GM21360 (cell line): ENCODE results near the gene FRY.

Experiments
- ATAC-seq: cut with Tn5 transposase; IDR thresholded peaks from one replicate; pipeline ENCODE4 v1.9.1; 2021; ENCODE audit warnings: mild to moderate bottlenecking, moderate library complexity; ENCODE audit not compliant: unreplicated experiment

The FRY gene

DNA sequence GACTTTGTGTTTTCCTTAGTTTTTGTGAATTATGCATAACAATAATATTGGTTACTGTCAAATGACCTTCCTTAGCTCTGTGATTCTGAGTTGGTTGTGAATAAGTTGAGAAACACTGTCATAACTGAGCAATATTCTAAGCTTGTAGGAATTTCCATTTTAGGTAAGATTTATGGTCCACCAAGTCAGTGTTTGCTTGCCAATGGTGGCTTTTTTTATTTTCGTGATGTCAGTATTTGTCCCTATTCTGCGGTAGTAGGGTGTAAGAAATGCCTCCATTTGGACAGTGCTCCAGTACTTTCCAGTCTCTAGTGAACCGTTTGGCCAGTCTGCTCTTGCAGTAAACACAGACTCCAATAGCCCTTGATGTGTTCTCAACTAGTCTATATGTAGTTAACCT lies 94.7 kb downstream of the FRY start:
- no peak for ATAC-seq

DNA sequence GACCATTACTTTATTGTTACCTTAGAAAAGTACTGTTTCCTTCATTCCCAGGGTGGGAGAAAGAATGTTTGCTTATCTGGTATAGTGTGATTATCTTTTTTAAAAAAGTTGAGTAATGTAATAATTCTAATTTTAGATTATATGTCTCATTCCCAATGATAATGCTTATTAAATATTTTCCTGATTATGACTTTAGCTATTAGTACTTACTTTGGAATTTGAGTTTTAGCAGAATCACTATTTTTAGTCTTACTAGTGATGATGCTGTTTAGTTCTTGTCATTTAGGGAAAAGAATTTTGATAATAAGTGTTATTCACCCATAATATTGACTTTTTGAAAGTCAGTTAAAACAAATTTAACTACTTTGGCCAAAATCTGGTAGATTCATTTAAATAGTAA lies 95.2 kb downstream of the FRY start:
- no peak for ATAC-seq

DNA sequence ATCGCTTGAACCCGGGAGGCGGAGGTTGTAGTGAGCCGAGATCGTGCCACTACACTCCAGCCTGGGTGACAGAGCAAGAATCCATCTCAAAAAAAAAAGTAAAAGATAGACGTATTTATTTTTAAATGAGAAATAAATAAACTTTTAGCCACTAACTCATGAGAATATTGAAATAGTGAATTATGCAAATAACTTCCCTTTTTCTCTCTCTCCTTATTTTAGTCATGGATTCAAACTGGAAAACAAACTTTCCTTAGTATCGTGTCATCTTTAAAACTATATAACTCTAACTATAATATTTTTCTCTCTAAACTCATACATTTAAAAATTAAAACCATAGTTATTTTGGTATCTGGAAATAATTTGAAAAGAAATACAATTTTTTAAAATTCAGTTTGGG lies 96.1 kb downstream of the FRY start:
- ATAC-seq = no peak

DNA sequence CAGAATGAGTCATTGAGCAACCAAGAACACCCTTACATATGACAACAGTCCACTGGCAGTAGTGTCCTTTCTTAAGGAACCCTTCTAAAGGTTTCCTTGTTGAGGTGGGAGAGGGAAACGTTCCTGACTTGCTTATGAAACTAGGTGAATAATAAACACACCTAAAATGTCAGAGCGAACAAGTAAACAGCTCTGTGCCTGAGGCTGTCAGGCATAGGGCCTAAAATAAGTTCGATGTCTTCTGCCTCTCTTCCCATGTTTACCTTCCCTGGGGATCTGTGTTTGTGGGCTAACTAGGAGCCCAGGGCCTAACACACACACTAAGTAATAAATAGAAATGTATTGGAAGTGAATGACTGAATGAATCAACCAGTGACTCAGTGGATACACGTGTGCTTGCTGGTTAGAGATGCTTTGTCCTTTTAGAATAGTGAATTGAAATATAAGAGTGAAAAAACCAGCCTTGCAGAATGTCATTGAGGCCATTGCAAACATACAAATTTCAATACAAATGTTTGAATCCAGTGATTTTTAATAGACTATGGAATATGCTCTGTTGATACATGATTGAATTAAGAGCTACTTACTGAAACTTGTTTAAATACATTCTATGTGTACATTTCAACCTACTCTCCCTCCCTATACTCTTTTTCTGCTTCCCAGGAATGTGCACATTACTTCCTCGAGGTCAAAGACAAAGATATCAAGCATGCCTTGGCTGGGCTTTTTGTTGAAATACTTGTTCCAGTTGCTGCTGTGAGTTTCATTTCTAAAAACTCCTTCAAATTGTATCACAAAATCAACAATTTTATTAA lies 102.9 kb downstream of the FRY start:
- no peak for ATAC-seq

DNA sequence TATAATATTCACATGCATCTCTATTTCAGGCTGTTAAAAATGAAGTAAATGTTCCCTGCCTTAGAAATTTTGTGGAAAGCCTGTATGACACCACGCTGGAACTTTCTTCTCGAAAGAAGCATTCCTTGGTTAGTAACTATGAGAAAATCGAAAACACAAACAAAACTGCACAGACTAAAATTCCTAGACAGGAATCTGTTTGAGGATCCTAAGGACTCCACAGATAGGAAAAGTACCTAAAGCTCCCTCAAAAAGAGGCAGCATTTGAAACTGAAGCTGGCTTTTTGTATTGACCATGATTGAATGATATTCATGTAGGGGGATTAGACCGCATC lies 103.4 kb downstream of the FRY start:
- no peak for ATAC-seq

- no peak for ATAC-seq
Measured at GRCh38 chr13:32135655-32136054, 104.1 kb downstream of the FRY start.

- no peak for ATAC-seq
Measured at GRCh38 chr13:32136061-32136460, 104.5 kb downstream of the FRY start.

DNA sequence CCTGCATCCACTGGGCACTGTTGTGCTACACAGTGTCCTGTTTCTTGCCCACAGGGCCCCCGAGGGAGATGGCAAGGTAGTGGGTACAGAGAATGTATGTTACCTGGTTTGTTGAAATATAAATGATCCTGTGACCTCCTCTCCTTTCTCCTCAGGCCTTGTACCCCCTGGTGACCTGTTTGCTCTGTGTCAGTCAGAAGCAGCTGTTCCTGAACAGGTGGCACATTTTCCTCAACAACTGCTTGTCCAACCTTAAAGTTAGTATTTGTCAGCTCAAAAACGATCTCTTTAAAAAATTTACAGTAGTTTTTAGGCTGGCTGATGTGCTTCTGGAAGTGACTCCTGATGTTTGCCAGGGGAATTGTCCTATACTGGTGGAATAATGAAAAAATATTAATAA lies 105.1 kb downstream of the FRY start:
- ATAC-seq = no peak

GRCh38 chr13:32139251-32139650 lies 107.7 kb downstream of the FRY start:
- no peak for ATAC-seq

- ATAC-seq = no peak
Measured at GRCh38 chr13:32140109-32140508, 108.5 kb downstream of the FRY start.

DNA sequence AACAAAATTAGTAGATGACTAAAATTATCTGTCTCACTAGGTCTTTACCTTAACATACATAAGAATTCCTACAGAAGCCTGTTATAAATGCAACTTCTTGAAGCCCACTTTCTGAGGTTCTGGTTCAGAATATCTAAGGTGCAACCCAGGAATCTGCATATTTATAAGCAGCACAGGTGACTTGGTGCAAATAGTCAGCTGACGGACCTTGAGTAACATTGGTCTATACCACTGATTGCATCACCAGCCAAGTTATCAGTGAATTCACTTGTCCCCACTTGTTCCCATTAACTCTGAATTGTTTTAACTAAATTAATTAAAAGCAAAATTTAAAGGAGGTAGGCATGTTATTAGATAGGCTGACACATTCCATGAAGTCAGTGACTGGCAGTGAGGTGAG lies 109.9 kb downstream of the FRY start:
- no peak for ATAC-seq

DNA sequence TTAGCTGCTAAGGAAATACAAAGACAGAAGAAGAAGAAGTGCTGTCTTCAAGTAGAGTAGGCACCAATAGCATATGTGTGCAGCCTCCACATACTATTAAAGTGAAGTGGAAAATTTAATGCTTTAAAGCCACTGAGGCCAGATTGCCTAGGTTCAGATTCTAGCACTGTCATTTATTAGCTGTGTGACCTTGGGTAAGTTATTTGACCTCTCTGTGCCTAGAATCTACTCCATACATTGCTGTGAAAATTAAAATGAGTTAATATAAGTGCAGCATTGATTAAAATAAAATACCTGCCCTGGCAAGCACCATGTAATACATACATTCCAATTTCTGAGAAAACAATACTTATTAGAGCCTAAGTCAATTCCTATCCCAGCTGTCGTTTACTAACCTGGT lies 110.5 kb downstream of the FRY start:
- no peak for ATAC-seq

- ATAC-seq = no peak
Measured at GRCh38 chr13:32142956-32143375, 111.4 kb downstream of the FRY start.

- ATAC-seq = no peak
Measured at GRCh38 chr13:32147193-32147592, 115.6 kb downstream of the FRY start.

DNA sequence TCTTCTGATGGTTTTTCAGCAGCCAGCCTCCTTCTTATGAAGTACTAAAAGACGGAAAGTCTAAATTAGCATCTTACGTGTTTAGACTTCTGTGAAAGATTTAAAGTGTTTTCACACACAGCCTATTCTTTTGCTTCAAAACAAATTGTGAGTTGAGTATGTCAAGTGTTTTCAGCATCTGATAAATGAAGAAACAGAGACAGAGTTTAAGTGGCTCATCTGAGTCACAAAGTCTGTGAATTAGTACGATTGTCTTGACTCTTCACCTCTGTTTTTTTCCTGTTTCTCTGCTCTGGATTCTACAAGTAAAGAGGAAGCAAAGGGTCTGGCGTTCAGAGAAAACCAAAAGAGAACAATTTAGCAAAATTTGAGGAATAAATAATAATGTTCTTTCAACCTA lies 116.4 kb downstream of the FRY start:
- no peak for ATAC-seq

DNA sequence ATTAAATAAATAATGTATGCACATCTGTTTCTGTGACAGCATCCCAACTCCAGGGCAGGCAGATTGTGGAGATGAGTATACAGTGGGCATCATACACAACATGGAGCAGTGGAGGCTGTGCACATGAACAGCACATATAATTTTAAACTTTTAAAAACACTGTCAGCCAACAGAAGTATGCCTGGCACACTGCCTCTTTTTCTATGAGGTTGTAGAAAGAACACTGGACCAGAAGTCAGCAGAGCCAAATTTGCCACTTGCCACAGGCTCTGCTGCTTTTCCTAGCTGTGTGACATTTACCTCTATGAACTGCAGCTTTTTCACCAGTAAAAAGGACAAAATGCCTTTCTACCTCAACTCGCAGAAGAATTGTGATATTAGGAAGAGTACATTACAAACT lies 118.7 kb downstream of the FRY start:
- no peak for ATAC-seq

DNA sequence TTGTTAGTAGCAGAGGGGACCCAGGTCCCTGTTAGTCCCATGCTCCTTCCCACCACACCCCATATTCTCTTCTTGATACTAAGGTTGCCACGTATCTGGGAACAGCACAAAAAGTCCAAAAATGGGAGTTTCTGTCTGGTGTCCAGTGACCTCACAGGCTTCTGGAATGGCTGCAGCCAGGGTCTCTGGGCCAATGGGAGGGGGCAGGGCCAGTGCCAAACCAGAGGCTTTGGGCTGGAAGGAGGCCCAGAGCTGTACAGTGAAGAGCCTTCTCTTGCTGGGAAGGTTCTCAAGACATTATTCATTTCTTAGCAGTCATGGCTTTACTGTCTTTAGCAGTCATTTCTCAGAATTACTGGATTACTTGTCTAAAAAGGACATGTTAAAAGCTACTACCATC lies 119.2 kb downstream of the FRY start:
- no peak for ATAC-seq

DNA sequence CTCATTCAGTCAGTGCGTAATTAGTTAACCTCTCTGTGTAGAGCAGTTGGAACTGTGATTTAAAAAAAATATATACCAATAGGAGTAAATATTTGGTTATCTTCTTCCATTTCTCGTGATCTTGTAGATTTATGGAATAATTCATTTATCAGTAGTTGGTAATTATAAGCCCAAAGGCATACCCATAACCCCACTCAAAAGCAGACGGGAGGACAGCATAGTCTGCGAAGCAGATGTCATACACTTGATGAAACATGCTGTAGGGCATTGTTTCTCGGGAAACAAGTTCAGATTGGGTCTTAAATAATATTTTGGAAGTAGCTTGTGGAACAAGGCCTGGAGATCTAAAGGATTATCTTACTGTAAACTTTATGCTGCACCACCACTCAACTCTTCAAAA lies 119.7 kb downstream of the FRY start:
- ATAC-seq = no peak

DNA sequence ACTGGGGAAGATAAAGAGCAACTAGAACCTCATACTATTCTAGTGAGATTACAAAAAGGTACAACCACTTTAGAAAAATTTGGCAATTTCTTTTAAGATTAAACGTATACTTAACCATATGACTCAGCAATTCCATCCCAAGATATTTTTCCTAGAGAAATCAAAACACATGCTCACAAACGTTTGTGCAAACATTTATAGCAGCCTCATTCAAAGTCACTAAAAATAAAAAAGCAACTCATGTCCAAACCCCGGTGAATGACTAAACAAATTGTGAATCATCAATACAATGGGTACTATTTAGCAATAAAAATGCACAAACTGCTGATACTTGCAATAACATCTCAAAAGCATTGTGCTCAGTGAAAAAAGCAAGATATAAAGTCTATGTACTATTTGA lies 121.5 kb downstream of the FRY start:
- no peak for ATAC-seq

DNA sequence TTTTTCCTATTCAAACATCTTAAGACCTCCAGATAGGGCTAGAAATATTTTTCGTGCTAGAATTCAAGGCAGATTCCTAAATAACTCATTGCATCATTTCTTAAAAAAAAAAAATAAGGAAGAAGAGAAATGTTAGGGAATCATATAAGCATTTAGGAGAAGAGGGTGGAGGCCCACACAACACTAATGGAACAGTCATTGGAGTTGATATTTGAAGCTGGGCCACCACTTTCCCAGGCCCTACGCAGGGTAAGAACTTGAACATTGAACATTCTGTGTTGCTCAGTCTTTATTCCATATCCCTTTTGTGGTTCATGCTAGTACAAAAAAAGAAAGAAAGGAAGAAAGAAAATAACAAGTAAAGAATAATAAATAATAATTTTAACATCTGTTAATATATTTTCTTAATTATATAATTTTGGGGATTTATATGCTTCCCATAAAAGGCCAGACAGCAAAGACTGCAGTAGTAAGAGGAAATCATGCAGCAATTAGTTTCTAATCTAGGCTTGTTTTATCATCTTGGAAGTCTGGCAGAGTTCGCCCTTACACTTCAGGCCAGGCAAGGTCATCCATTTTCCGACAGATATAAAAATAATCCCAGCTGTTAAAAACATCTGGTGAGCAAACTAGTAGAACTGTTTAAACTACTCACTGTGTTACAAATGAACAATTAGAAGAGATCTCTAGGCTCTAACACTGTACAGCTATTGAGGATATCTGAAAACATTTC lies 127.7 kb downstream of the FRY start:
- no peak for ATAC-seq

GRCh38 chr13:32162395-32163005 lies 130.9 kb downstream of the FRY start:
- ATAC-seq = no peak

DNA sequence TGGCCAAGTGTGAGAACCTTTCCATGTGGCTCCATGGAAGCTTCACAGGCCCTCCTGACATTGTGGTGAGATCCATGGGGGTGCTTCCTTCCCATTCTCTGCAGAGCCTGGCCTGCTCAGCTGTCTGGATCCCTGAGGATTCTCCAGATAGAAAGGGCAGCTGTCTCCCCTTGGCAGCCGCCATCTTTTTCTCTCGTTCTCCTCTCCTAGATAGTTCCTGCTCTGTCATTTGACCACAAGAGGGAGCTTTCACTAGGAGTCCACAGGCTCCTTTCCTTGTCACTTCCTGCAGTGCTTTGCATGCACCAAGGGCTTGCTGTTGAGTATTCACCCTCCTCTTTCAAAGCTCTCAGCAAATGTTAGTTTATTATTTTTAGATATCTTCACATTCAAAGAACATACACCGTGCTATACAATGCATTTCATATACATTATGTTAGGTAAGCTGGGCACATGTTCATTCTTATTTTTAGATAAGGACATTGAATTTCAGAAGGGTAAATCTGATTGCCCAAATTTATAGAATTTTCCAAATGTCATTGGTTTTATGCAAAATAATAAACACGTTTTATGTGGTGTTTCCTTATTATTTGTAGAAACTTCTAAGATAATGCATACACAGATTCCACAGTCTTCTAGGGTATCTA lies 133.2 kb downstream of the FRY start:
- peak; percentile 88 for ATAC-seq
